Measurements from ENCODE around the gene FOXR1. TPM values are rescaled to one million over a fixed set of nuclear protein-coding genes. Genes with fewer than 3 reads are reported as not detected.
A peak's percentile ranks its signal among the peaks of the same experiment; 100 is the strongest.

Gene FOXR1
- total and polyA plus RNA-seq, 2 donors (not counting 1 experiment from before 2014, with no cell fraction given) = not detected

DNA sequence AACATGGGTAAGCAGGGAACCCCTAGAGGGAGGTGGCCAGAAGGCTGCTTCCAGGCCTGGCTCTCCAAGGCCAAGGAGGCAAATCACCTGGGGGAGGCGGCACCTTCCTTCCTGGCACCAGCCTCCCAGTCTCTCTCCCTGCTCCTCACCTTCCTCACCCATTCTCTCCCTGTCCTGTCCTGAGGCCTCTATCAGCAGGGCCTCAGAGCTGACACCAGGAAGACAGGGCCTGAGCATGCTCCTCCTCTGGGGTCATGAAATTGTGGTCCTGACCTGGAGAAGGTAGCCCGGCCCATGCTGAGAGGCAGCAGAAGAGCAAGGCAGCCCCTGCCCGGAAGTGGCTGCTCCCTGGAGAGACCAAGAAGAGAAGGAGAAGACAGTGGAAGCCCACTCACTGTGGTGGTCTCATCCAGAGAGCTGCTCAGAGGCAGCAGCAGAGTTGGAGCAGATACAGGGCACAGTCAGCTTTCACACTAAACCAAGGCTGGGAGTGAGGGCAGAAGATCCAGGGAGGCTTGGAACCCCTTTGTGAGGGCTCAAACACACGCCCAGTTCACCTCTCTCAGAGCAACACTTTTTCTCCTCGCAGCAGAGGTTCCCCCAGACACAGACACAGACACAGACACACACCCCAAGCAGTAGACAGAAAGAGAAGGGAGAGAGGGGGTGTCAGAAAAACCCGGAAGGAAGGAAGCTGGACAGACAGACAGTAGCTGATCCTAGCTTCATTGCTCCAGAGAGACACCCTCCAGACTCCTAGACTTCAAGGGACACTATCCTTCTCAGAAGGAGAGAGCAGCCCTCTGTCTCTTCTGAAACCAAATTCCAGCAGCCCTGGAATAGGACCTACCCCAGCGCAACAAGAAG lies 47.6 kb upstream of the FOXR1 start:
- H3K4me2 ChIP-seq (replicated peaks; ENCODE audit: low read depth, low read length, poor library complexity, severe bottlenecking) = peak overlapping the region; percentile 98
- H2AFZ ChIP-seq (ENCODE audit: insufficient read depth, low read depth, low read length, poor library complexity, severe bottlenecking) = peak overlapping the region; percentile 65
- peaks cover 38% of the 10 kb centered on the region for H4K20me1 ChIP-seq (ENCODE audit: control insufficient read depth, insufficient read depth, low read length, poor library complexity, severe bottlenecking)
- no peak for TF ChIP-seq EZH2 (IDR thresholded peaks at IDR 0.05; ENCODE audit: borderline replicate concordance, insufficient read depth, low read depth, low read length, poor library complexity, severe bottlenecking)
- TF ChIP-seq, protein P1, sequence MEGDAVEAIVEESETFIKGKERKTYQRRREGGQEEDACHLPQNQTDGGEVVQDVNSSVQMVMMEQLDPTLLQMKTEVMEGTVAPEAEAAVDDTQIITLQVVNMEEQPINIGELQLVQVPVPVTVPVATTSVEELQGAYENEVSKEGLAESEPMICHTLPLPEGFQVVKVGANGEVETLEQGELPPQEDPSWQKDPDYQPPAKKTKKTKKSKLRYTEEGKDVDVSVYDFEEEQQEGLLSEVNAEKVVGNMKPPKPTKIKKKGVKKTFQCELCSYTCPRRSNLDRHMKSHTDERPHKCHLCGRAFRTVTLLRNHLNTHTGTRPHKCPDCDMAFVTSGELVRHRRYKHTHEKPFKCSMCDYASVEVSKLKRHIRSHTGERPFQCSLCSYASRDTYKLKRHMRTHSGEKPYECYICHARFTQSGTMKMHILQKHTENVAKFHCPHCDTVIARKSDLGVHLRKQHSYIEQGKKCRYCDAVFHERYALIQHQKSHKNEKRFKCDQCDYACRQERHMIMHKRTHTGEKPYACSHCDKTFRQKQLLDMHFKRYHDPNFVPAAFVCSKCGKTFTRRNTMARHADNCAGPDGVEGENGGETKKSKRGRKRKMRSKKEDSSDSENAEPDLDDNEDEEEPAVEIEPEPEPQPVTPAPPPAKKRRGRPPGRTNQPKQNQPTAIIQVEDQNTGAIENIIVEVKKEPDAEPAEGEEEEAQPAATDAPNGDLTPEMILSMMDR (IDR thresholded peaks at IDR 0.05) = no peak
- peak overlapping the region; percentile 69 to 98 (median 94) for H3K4me3 ChIP-seq (ENCODE audit: control extremely low read depth in 1 of 5, extremely low read depth in 1 of 5, insufficient read depth in 1 of 5, low read depth in 2 of 5, low read length in 4 of 5)
- H3K27ac ChIP-seq (ENCODE audit: low read length in 2 of 2) = peak overlapping the region; percentile 26 to 78
- intact Hi-C loops (cut with micrococcal nuclease) = loop anchor here (1.0 kb wide), 1 partner anchor 9 kb away; no protein-coding TSS in a partner anchor
- POLR2A ChIA-PET = interaction anchor here (0.6 to 2.3 kb wide), 7 partner anchors 10 to 248 kb away, joined by 3 to 20 read pairs (median 3); partner anchors contain the start of gene SLC37A4
- Mint-ChIP-seq H3K27me3 (no peaks in the 10 kb centered on the region), H3K9me3 (ENCODE audit: insufficient read depth) (no peaks in the 10 kb centered on the region), H3K27ac (peak overlapping the region; percentile 80), H3K4me1 (peaks cover 77% of the 10 kb centered on the region), H3K4me3 (peak overlapping the region; percentile 90)
- 23% methylated on average over 3 of the region's 7 CpGs for WGBS (ENCODE audit: insufficient coverage)
- H3K9ac ChIP-seq (ENCODE audit: low read length) = peak overlapping the region; percentile 78
- H3K27me3 ChIP-seq (replicated peaks in 1 of 4; ENCODE audit: control extremely low read depth in 1 of 4, control insufficient read depth in 3 of 4, insufficient read depth in 4 of 4, low read length in 3 of 4) = no peaks in the 10 kb centered on the region
- DNase-seq (peak; percentile 46), ATAC-seq (ENCODE audit: low read depth) (no peak)
- H3K79me2 ChIP-seq (ENCODE audit: control insufficient read depth, insufficient read depth, low read length) = peaks cover 69% of the 10 kb centered on the region
- no peaks in the 10 kb centered on the region for H3K9me3 ChIP-seq (ENCODE audit: control extremely low read depth in 1 of 3, control insufficient read depth in 2 of 3, insufficient read depth in 1 of 3, low read length in 2 of 3)
- peaks cover 0 to 11% of the 10 kb centered on the region in 2 experiments for H3K36me3 ChIP-seq (replicated peaks in 1 of 2; ENCODE audit: control extremely low read depth in 1 of 2, control insufficient read depth in 1 of 2, extremely low read depth in 1 of 2, insufficient read depth in 2 of 2, low read length in 1 of 2)
- CTCF ChIA-PET = interaction anchor here (1.1 to 12.7 kb wide), 6 partner anchors 14 to 234 kb away, joined by 3 to 288 read pairs (median 4); partner anchors contain the start of gene DDX6
- peaks cover 65 to 83% of the 10 kb centered on the region in 2 donors for H3K4me1 ChIP-seq (ENCODE audit: control insufficient read depth in 2 of 2, insufficient read depth in 2 of 2, low read length in 2 of 2)

Measured in B cell (primary cell).